SIG-M5 treated with dmso at 0.1 percent for 504 hours (cell line): ENCODE results near the gene DENND1C.

Experiments
- DNase-seq: peaks from one replicate; lab custom pipeline; 2025; ENCODE audit not compliant: unreplicated experiment; lab: John Stamatoyannopoulos, UW

The DENND1C gene

GRCh38 chr19:6425732-6426620 lies 55.6 kb downstream of the DENND1C start:
- DNase-seq, result no peak

- peak; percentile 100 for DNase-seq
These were observed 56.5 kb downstream of the DENND1C start for GRCh38 chr19:6424939-6425731.

DNA sequence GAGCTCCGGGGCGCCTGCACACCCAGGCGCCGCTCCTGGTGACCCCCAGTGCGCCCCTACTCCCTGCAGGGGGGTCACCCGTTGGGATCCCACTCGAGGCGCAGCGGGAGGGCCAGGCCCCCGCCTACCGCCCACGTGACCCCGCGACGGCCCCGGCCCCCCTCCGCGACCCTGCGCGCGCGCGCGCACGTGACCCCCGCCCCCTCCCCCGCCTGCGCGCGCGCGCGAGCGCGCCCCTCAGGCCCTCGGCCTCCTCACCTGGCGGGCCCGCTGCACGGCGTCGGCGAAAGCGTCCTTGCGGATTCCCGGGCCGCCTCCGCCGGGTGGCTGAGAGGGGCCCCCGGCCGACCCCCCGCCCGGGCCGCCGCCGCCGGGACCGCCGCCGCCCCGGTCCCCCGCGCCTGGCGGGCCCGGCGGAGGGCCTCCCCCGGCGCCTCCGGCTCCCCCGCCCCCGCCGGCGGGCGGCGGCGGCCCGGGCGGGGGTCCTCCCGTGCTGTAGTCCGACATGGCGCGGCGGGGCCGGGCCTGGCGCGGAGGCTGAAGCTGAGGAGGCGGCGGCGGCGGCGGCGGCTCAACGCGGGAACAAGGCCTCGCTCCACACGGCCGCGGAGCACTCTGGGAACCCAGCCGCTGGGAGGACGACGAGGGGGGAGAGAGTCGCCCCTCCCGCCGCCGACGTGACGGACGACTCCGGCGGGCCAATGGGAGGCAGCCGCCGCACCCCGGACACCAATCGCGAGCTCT lies 57.2 kb downstream of the DENND1C start, which contains the start of gene KHSRP:
Gene KHSRP, minus strand, starts transcription at position 617 of the 744 bp plus-strand sequence. Its CDS starts 110 bp downstream, at position 507.
- DNase-seq, result no peak

GRCh38 chr19:6423499-6424194 lies 57.9 kb downstream of the DENND1C start:
- DNase-seq, result peak; percentile 16

DNA sequence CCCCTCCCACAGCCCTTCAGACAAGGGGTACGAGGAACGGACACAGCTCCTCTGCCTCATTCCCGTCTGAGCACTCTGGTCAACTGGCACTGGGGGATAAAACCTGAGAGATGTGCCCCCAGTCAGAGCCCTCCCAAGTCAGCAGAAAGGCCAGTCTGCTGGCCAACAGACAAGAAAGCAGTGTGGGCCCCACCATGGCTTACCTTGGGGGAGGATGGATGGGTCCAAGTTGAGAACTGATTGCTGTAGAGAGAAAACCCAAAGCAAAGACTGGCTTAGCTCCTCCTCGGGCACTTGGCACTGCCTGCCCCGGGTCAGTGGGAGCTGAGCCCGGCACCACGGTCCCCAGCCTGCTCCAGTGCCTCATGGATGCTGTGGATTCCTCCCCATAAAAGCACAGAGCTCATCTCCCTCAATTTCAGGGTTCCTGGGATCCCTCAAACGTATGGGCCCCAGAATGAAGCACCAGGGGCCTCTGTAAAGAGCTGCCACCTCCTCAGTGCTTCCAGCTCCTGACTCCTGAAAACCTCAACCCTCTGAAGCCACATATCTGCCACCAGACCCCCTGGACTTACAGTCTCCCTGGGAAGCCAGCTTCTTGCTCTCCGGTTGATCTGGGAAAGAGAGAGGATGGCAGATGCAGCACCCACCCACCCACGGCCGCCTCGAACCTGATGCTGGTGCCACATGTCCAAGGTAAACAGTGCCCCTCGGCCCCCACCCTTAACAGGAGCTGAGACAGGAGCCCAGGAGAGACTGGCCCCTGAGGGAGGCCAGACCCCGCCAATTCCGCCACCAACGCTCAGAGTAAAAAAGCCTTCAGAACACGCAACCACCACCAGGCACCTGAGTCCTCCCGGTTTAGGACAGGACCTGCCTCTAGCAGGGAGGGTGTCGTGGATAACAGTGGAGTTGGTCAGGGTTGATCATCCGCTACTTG lies 60.2 kb downstream of the DENND1C start:
- DNase-seq, result no peak

DNA sequence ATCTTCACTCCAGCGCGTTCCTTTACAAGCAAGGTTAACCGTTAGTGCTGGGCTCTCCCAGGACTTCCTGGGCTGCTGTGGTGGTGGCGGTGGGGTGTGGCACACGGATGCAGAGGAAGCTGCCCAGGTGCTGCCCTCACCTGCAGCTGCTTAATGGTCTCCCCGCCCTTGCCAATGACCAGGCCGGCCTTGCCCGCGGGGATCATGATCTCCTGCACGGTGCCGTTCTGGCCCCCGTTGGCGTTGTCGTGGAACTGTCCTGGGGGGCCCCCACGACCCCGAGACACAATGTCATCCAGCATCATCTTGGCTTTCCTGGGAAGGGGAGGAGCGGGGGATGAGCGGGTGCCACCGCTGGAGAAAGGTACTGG lies 63.0 kb downstream of the DENND1C start:
- DNase-seq, result no peak

GRCh38 chr19:6417713-6418561 lies 63.6 kb downstream of the DENND1C start:
- no peak for DNase-seq
